Neural cell (in vitro differentiated cells): Measurements from ENCODE around the gene PBX3. TPM values are rescaled to one million over a fixed set of nuclear protein-coding genes. Genes with fewer than 3 reads are reported as not detected.

ENCODE experiments used
- H2AFZ ChIP-seq: fragments of 200-600, 300-800 bp; sonication (generic), shearing (Covaris generic); 2 replicates; pipeline ENCODE4 v1.6.0; 2014; ENCODE audit warnings: low read depth, mild to moderate bottlenecking, antibody characterized with exemption, low read length, moderate library complexity
- H3F3A ChIP-seq: fragments of 200-600 bp; shearing (Covaris generic); 2 replicates; pipeline ENCODE4 v1.6.1; 2016; ENCODE audit warnings: mild to moderate bottlenecking, moderate library complexity, mixed read lengths, antibody characterized with exemption, low read length; ENCODE audit not compliant: insufficient read depth, poor library complexity, severe bottlenecking
- H3K27ac ChIP-seq: fragments of 200-600, 300-800 bp; sonication (generic), shearing (Covaris generic); 2 replicates; pipeline ENCODE4 v1.5.1; 2014; ENCODE audit warnings: mild to moderate bottlenecking, low read length, moderate library complexity
- H3K27me3 ChIP-seq: fragments of 300-800, 200-600 bp; sonication (generic), shearing (Covaris generic); 2 replicates; pipeline ENCODE4 v1.6.0; 2014; ENCODE audit warnings: mild to moderate bottlenecking, low read depth, low read length, moderate library complexity; ENCODE audit not compliant: insufficient read depth
- H3K36me3 ChIP-seq: fragments of 300-800, 200-600 bp; sonication (generic), shearing (Covaris generic); 2 replicates; pipeline ENCODE4 v1.5.1; 2014; ENCODE audit warnings: mild to moderate bottlenecking, antibody characterized with exemption, low read length, moderate library complexity; ENCODE audit not compliant: insufficient read depth
- H3K4me2 ChIP-seq: fragments of 300-800, 200-600 bp; sonication (generic), shearing (Covaris generic); 2 replicates; pipeline ENCODE4 v1.6.0; 2014; ENCODE audit warnings: mild to moderate bottlenecking, low read length
- H3K4me3 ChIP-seq: fragments of 300-800, 200-600 bp; sonication (generic), shearing (Covaris generic); 2 replicates; pipeline ENCODE4 v1.5.1; 2014; ENCODE audit warnings: mild to moderate bottlenecking, low read length, moderate library complexity
- H3K79me2 ChIP-seq: fragments of 200-600 bp; shearing (Covaris generic); replicated peaks from 2 replicates; pipeline ENCODE4 v1.6.0; 2014; ENCODE audit warnings: mild to moderate bottlenecking, low read length, moderate library complexity; ENCODE audit not compliant: insufficient read depth
- H3K9ac ChIP-seq: fragments of 300-800, 200-600 bp; sonication (generic), shearing (Covaris generic); 2 replicates; pipeline ENCODE4 v1.6.1; 2016; ENCODE audit warnings: mild to moderate bottlenecking, low read length, mixed read lengths
- H3K9me2 ChIP-seq: fragments of 200-600 bp; shearing (Covaris generic); 2 replicates; pipeline ENCODE4 v1.6.1; 2016; ENCODE audit warnings: mild to moderate bottlenecking, low read length, mixed read lengths; ENCODE audit not compliant: insufficient read depth
- H3K9me3 ChIP-seq: fragments of 200-600, 300-800 bp; sonication (generic), shearing (Covaris generic); 2 replicates; pipeline ENCODE4 v1.6.1; 2016; ENCODE audit warnings: mild to moderate bottlenecking, mixed run types, low read length, moderate library complexity, mixed read lengths
- H4K20me1 ChIP-seq: fragments of 200-600 bp; shearing (Covaris generic); 2 replicates; pipeline ENCODE4 v1.6.1; 2016; ENCODE audit warnings: mild to moderate bottlenecking, mixed run types; ENCODE audit not compliant: insufficient read depth
- CTCF ChIP-seq: fragments of 450-650 bp; IDR thresholded peaks from 2 replicates; pipeline ENCODE4 v1.5.1; 2014; ENCODE audit warnings: antibody characterized with exemption, mild to moderate bottlenecking, moderate library complexity; ENCODE audit not compliant: poor library complexity, severe bottlenecking
- EP300 ChIP-seq: fragments of 450-650 bp; conservative IDR thresholded peaks from 2 replicates; pipeline ENCODE4 v1.6.1; 2014; ENCODE audit warnings: antibody characterized with exemption, mild to moderate bottlenecking, moderate library complexity; ENCODE audit not compliant: poor library complexity, severe bottlenecking
- EZH2 ChIP-seq: fragments of 200-600, 300-800 bp; shearing (Covaris generic), sonication (generic); IDR thresholded peaks from 2 replicates; pipeline ENCODE4 v1.6.1; 2014; ENCODE audit warnings: antibody characterized with exemption, low read length, borderline replicate concordance, mild to moderate bottlenecking; ENCODE audit not compliant: insufficient read depth, poor library complexity, severe bottlenecking
- MXI1 ChIP-seq: fragments of 450-650 bp; conservative IDR thresholded peaks from 2 replicates; pipeline ENCODE4 v1.6.1; 2014; ENCODE audit warnings: antibody characterized with exemption, mild to moderate bottlenecking; ENCODE audit not compliant: poor library complexity, severe bottlenecking
- POLR2AphosphoS5 ChIP-seq: IDR thresholded peaks from 2 replicates; pipeline ENCODE4 v1.6.1; 2012
- REST ChIP-seq: IDR thresholded peaks from 2 replicates; pipeline ENCODE4 v1.6.1; 2012; ENCODE audit warnings: borderline replicate concordance
- TAF1 ChIP-seq: IDR thresholded peaks from 2 replicates; pipeline ENCODE4 v1.6.1; 2012; ENCODE audit warnings: low read depth
- polyA plus RNA-seq: library from polyadenylated mRNA; depleted of rRNA; stranded (reverse); fragments of >200 nt; gene quantifications from 2 replicates; pipeline ENCODE4 v1.2.3, GENCODE V29; 2014

Gene PBX3
- polyA plus RNA-seq, 1 donor from 2014 or later = 398 TPM

- Histone ChIP-seq H3K36me3 (no peaks in the 10 kb centered on the region), H4K20me1 (no peaks in the 10 kb centered on the region), H3K79me2 (peaks cover 62% of the 10 kb centered on the region), H3K4me2 (peak overlapping the region; percentile 30), H3F3A (peaks cover 7% of the 10 kb centered on the region), H3K27ac (peak overlapping the region; percentile 96), H2AFZ (no peak overlapping the region), H3K4me3 (peak overlapping the region; percentile 45), H3K9me2 (no peaks in the 10 kb centered on the region), H3K27me3 (no peaks in the 10 kb centered on the region), H3K9me3 (no peaks in the 10 kb centered on the region), H3K9ac (peak overlapping the region; percentile 63)
- TF ChIP-seq REST (peak; percentile 82), CTCF (no peak), POLR2AphosphoS5 (peak; percentile 63)
Measured at GRCh38 chr9:125908136-125908535, 161.0 kb downstream of the PBX3 start.

- Histone ChIP-seq H3K27me3 (no peaks in the 10 kb centered on the region), H3K36me3 (no peaks in the 10 kb centered on the region), H3K4me3 (peak overlapping the region; percentile 45), H3K9me3 (no peaks in the 10 kb centered on the region), H3K9ac (peak overlapping the region; percentile 63), H4K20me1 (no peaks in the 10 kb centered on the region), H3K4me2 (peak overlapping the region; percentile 68), H2AFZ (no peak overlapping the region), H3F3A (peaks cover 7% of the 10 kb centered on the region), H3K9me2 (no peaks in the 10 kb centered on the region), H3K79me2 (peaks cover 56% of the 10 kb centered on the region), H3K27ac (peak overlapping the region; percentile 96)
- no peak for TF ChIP-seq POLR2AphosphoS5
- TF ChIP-seq EZH2 = no peak
- no peak for TF ChIP-seq MXI1
- TF ChIP-seq TAF1 = no peak
- no peak for TF ChIP-seq CTCF
- no peak for TF ChIP-seq REST
- TF ChIP-seq EP300 = no peak
Measured at GRCh38 chr9:125908966-125909365, 161.8 kb downstream of the PBX3 start.
